ENCODE measurements around the gene CD209.

Gene CD209

DNA sequence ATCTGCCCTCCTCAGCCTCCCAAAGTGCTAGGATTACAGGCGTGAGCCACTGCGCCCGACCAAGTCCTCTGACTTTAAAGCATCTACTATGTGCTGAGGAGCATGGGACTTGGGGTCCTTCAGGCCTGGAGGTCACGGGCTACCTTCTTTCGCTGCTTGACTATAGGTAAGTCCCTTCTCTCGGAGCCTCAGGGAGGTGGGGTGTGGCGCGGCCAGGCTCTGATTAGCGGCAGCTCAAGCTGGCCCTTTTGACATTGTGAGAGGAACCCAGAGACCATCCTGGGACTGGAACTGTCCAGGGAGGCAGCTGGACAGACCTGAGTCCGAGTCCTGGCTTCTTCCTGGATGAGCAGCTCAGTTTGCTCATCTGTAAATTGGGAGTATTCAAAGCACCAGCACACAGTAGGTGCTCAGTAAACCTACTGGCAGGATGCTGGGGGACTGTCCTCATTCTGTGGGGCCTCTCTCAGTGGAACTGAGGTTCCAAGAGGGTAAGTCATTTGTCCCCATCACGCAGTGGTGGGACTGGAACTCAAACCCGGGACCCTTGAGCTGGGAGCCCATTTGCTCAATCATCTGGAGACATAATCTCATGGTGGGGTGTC, 46.2 kb downstream of the CD209 start:
- Histone ChIP-seq H3K4me1 (no peaks in the 10 kb centered on the region), H3K36me3 (no peaks in the 10 kb centered on the region), H3K4me3 (no peak overlapping the region), H3K27ac (no peak overlapping the region), H3K9me3 (no peaks in the 10 kb centered on the region), H3K27me3 (peaks cover 0 to 67% of the 10 kb centered on the region in 2 donors)
- no peak for TF ChIP-seq CTCF (IDR thresholded peaks at IDR 0.05)
- DNase-seq: no peak
- intact Hi-C loops (cut with DNase I; ENCODE audit: low total_unique reads): no loop called here

GRCh38 chr19:7699417-7700401, 47.6 kb downstream of the CD209 start:
- DNase-seq: no peak
- Histone ChIP-seq H3K9me3 (no peaks in the 10 kb centered on the region), H3K4me1 (no peaks in the 10 kb centered on the region), H3K27me3 (peaks cover 0 to 67% of the 10 kb centered on the region in 2 donors), H3K36me3 (no peaks in the 10 kb centered on the region), H3K27ac (no peak overlapping the region), H3K4me3 (no peak overlapping the region)
- no peak for TF ChIP-seq CTCF (IDR thresholded peaks at IDR 0.05)
- intact Hi-C loops (cut with DNase I; ENCODE audit: low total_unique reads): no loop called here

- H3K4me1 ChIP-seq: no peaks in the 10 kb centered on the region
- intact Hi-C loops (cut with DNase I; ENCODE audit: low total_unique reads): no loop called here
- no peaks in the 10 kb centered on the region for H3K9me3 ChIP-seq
- no peak for DNase-seq
- no peaks in the 10 kb centered on the region for H3K36me3 ChIP-seq
- TF ChIP-seq CTCF (IDR thresholded peaks at IDR 0.05): no peak
- H3K4me3 ChIP-seq: no peak overlapping the region
- H3K27ac ChIP-seq: no peak overlapping the region
- peaks cover 0 to 61% of the 10 kb centered on the region in 2 donors for H3K27me3 ChIP-seq
Measured at GRCh38 chr19:7699003-7699402, 48.3 kb downstream of the CD209 start.

DNA sequence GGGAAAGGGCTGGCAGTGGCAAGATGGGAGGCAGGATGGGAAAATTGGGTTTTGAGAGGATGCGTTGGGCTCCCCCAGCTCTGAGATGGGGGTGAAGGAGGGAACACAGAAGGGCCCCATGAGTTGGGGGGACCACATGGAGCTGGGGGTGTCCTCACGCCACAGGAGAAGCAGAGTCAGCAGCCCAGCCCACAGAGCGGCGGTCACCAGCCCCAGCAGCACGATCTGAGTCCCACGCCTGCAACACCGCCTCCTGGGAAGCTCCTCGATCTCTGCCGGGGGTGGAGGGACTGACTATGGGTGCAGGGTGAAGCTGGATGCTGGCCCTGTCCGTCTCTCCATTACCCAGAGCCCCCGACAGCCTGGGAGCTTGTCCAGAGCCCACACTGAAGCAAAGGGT, 48.8 kb downstream of the CD209 start:
- Histone ChIP-seq H3K27ac (no peak overlapping the region), H3K9me3 (no peaks in the 10 kb centered on the region), H3K36me3 (no peaks in the 10 kb centered on the region), H3K4me1 (no peaks in the 10 kb centered on the region), H3K4me3 (no peak overlapping the region), H3K27me3 (peaks cover 0 to 59% of the 10 kb centered on the region in 2 donors)
- intact Hi-C loops (cut with DNase I; ENCODE audit: low total_unique reads): no loop called here
- DNase-seq: no peak
- TF ChIP-seq CTCF (IDR thresholded peaks at IDR 0.05): no peak

- Histone ChIP-seq H3K4me1 (no peaks in the 10 kb centered on the region), H3K27ac (no peak overlapping the region), H3K27me3 (peaks cover 0 to 55% of the 10 kb centered on the region in 2 donors), H3K36me3 (no peaks in the 10 kb centered on the region), H3K4me3 (no peak overlapping the region), H3K9me3 (no peaks in the 10 kb centered on the region)
- intact Hi-C loops (cut with DNase I; ENCODE audit: low total_unique reads): no loop called here
- no peak for DNase-seq
- TF ChIP-seq CTCF (IDR thresholded peaks at IDR 0.05): no peak
Measured at GRCh38 chr19:7697721-7698287, 49.5 kb downstream of the CD209 start.
